GM19043 (cell line): ENCODE results near the gene MEF2B.
"Not testable (repeated sequence)": the region's sequence is repeated elsewhere in the genome, so short reads cannot be mapped to it uniquely, and the experiment has no call there.

Source experiments
- ATAC-seq: cut with Tn5 transposase; IDR thresholded peaks from one replicate; pipeline ENCODE4 v1.9.1; 2021; ENCODE audit warnings: low read depth; ENCODE audit not compliant: unreplicated experiment

The MEF2B gene

DNA sequence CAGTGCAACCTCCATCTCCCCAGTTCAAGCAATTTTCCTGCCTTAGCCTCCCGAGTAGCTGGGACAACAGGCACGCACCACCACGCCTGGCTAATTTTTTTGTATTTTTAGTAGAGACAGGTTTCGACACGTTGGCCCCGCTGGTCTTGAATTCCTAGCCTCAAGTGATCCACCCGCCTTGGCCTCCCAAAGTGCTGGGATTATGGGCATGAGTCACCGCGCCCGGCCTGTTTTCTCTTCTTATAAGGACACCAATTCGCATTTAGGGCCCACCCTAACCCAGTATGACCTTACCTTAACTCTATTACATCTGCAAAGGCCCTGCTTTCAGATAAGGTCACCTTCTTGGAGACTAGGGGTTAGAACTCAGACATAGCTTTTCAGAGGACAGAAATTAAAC is 66.9 kb downstream of the MEF2B start:
- ATAC-seq = no peak

DNA sequence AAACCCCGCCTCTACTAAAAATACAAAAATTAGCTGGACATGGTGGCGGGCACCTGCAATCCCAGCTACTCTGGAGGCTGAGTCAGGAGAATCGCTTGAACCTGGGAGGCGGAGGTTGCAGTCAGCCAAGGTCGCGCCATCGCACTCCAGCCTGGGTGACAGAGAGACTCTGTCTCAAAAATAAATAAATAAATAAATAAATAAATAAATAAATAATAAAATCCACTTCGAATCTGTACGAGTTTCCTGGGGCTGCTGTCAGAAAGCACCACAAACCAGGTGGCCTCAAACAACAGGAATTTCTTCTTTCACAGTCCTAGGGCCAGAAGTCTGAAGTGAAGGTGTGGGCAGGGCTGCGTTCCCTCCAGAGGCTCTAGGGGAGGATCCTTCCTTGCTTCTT is 67.5 kb downstream of the MEF2B start:
- not testable (repeated sequence) for ATAC-seq

DNA sequence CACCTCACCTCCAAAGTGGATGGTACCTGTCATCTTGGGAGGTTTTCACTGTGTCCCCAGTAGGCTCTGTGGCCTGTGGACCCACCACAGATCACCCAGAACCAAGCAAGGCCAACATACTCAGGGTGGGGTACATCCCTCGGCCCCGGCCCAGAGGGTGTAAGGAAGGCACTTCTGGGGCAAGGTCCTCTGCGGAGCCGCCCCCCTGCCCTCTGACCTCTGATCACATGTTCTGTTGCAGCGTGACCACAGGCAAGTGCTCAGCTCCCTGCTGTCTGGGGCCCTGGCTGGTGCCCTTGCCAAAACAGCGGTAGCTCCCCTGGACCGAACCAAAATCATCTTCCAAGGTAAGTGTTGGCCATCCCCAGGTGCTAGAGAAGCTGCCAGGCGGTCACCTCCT is 68.5 kb downstream of the MEF2B start:
- no peak for ATAC-seq

DNA sequence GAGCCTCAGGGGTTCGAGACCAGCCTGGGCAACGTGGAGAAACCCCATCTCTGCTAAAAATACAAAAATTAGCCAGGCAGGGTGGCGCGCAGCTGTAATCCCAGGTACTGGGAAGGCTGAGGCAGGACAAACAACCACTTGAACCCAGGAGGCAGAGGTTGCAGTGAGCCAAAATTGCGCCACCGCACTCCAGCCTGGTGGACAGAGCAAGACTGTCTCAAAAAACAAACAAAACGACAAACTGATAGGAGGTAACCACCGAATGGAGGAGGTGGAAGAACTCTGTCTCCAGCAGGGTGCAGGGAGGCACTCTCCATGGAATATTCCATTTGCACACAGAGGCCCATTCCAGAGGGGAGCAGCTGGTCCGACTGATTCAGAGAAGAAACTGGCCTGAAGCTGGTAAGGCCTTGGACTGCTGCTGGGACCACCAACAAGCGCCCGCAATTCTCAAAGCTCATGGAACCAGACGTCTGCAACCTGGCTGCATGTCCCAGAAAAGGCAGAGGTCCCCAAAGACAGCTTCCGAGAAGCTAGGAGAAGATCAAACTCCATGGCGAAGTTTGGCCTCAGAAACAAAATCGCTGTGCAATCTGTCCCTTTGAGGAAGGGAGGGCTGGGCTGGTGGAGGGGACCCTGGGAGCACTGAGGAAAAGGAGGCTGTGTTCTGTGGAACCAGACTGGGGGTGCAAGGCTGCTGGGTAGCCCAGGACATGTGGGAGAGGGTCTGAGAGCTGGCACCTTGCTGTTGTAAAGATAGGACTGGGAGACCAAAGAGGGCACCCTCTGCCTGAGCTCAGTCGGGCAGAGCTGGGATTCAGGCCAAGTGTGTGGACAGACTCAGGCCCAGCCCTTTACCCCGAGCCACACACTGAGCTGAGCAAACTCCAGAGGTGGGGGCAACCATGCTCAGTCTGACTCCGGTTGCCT is 71.1 kb downstream of the MEF2B start:
- ATAC-seq = no peak

GRCh38 chr19:19098084-19098702 is 71.9 kb downstream of the MEF2B start:
- ATAC-seq = no peak

DNA sequence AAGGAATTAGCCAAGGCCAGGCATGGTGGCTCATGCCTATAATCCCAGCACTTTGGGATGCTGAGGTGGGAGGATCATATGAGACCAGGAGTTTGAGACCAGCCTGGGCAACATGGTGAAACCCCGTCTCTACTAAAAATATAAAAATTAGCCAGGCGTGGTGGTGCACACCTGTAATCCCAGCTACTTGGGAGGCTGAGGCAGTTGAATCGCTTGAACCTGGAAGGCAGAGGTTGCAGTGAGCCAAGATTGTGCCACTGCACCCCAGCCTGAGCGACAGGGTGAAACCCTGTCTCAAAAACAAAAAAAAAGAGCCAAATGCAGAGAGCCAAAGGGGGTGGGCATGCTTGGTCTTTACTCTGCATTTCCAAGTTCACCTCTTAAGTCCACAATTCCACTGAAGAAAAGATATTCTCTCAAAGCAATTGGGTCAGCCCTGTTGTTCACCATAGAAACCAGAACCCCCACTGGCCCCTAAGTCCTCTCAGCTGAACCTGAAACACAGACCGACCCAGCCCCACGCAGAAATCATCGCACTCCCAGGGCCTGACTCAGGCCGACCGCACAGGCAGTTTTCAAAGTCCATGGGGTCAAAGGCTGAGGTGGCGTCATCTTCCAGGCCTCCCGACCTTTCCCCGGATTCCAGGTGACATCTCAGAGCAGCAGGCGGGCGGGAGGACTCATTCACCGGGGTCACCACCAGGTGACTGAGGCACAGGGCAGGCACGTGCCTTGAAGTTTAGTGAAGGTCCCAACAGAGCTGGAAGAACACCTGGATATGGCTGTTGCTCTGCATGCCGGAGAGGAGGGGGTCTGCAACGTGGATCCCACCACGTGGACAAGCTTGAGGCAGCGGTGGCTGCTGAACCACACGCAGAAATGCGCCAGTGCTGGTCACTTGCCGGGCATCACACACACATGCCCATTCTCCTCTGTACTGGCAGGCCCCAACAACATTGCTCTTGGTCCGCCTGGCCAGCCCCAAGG is 73.1 kb downstream of the MEF2B start:
- ATAC-seq = no peak

- ATAC-seq = no peak
These were observed 74.4 kb downstream of the MEF2B start for GRCh38 chr19:19095691-19096090.
